Retinal pigment epithelial cell (primary cell): ENCODE data around the gene FSIP2.

Experiments
- DNase-seq: peaks from one replicate; pipeline ENCODE4 v3.0.0-alpha.2; 2010; ENCODE audit warnings: low read depth
- H3K4me3 ChIP-seq: 2 replicates; pipeline ENCODE4 v1.5.1; 2011; ENCODE audit warnings: mild to moderate bottlenecking, low read length, control low read depth, moderate library complexity
- TF ChIP-seq, protein P1 (sequence below): conservative IDR thresholded peaks from 2 replicates; pipeline ENCODE4 v1.5.1; 2011; ENCODE audit warnings: low read depth, low read length, control low read depth, inconsistent platforms

FSIP2 gene

DNA sequence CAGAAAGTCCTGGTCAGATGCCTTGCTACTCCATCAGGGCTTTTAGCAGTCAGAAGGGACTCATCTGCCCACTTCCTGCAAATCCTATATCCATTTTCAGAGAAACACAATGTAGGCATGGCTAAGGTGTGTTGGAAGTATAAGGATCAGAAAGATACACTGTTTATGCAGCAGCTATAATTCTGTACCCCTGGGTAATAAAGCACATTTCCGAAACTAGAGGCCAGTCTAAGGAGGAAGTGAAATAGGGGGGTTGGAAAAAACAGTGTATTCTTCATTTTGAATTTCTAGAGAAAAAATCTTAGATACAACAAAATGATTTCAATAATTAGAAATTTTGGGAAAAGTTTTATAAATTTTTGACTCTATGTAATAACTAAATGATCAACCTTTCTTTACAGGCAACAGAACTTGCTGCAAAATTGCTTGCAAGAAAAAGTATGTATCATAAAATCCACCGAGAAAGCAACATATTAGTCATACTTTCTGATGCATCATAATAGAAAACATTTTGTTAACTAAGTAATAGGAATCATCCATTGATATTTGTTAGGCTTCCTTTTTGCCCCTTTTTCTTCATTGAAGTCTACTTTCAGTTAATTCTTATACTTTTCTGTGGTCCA is 47.4 kb downstream of the FSIP2 start:
- DNase-seq, result no peak
- TF ChIP-seq, protein P1, sequence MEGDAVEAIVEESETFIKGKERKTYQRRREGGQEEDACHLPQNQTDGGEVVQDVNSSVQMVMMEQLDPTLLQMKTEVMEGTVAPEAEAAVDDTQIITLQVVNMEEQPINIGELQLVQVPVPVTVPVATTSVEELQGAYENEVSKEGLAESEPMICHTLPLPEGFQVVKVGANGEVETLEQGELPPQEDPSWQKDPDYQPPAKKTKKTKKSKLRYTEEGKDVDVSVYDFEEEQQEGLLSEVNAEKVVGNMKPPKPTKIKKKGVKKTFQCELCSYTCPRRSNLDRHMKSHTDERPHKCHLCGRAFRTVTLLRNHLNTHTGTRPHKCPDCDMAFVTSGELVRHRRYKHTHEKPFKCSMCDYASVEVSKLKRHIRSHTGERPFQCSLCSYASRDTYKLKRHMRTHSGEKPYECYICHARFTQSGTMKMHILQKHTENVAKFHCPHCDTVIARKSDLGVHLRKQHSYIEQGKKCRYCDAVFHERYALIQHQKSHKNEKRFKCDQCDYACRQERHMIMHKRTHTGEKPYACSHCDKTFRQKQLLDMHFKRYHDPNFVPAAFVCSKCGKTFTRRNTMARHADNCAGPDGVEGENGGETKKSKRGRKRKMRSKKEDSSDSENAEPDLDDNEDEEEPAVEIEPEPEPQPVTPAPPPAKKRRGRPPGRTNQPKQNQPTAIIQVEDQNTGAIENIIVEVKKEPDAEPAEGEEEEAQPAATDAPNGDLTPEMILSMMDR, result no peak
- H3K4me3 ChIP-seq, result no peak overlapping the region

DNA sequence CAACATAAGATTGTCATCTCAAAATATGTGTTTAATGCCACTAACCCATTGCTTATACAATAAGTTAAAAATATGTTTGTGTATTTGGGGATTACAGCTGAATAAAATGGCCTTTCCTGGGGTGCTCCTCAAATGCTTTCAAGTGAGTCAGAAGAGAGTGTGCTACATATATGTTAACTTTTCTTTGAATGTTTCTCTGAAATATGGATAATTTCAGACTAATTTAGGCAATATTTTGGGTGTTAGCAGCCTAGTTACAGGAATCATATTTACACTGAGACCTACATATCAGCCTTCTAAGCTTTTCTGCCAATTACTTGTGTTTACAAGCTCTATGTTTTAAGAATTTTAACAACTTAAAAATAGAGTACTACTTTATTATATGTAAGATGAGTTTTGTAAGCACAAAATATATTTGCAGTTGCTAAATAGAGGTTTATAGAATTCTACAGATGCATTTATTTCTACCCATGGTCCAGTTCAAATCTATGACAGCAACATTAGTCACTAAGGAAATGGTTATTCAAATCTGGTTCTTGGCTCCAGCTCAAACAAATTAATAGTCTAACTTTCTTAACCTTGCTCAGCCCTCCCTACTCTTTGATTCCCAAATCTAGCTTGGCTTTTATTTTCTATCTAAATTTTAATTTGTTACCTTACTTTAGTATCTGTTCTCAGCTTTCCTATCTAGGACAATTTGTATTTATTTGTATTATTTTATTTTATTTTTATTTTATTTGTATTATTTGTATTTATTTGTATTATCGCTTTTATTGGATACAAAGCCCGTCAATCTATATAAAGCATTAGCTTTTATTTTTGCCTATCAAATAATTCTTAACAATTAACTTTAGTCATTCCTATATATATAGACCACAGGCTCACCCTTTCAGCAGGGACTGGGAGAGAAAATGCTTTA is 48.9 kb downstream of the FSIP2 start:
- TF ChIP-seq, protein P1, result no peak
- H3K4me3 ChIP-seq, result no peak overlapping the region
- DNase-seq, result no peak

DNA sequence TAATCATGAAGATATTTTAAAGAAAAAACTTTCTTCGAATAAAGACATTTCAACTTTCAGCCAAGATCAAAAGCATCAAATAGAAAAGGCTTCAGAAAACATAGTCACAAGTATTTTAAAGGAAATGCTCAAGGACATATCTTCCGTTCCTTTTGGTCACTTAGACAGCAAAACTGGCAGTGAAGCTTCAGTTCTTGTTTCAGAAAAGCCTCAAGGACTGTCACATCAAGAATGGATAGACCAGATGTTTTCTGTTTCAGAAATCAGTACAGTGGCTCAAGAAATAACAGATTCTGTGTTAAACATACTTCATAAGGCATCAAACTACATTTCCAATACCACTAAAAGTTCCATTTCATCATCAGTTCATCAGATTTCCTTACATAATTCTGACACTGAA is 51.8 kb downstream of the FSIP2 start:
- H3K4me3 ChIP-seq, result no peak overlapping the region
- DNase-seq, result no peak
- TF ChIP-seq, protein P1, result no peak

DNA sequence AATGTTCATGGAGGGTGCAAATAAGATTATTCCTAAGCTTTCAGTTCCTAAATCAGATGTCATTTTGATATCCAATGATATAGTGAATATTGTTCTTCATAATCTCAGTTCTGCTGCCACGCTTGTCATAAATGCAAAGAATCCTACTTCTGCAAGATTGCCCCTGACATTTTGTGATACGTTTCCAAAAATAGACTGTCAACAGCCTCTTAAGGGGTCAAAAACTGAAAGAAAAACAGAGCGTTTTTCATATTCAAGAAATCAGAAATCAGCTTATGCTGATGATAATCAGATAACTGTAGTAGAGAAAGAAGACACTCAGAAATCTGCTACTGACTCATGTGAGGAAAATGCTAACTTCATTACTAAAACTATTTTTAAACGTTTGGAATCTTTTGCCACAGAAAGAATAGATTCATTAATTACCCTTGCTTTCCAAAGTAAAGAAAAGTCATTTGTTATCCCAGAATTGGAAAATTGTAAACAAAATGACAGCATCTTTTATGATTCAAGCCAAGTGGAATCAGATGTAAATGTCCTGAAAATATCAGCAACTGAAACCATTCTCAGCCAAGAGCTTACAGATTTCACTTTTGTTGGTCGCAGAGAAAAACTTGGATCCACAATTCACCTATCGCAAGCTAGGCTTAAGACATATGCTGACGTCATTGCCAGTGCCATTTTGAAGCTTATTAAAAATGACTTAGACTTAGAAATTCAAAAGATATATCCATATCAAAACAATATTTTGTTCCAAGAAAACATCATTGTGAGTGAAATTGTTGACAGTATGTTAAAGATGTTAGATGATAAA is 55.1 kb downstream of the FSIP2 start:
- no peak overlapping the region for H3K4me3 ChIP-seq
- DNase-seq, result no peak
- TF ChIP-seq, protein P1, result no peak

DNA sequence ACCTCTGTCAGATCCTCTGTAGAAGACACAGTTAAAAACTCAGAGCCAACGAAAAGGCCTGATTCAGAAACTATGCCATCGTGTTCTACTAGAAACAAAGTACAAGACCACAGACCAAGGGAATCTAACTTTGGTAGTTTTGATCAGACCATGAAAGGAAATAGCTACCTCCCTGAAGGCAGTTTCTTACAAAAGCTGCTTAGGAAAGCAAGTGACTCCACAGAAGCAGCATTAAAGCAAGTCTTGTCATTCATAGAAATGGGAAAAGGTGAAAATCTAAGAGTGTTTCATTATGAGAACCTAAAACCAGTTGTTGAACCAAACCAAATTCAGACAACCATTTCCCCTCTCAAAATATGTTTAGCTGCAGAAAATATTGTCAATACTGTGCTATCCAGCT is 58.2 kb downstream of the FSIP2 start:
- TF ChIP-seq, protein P1, result no peak
- H3K4me3 ChIP-seq, result no peak overlapping the region
- no peak for DNase-seq

DNA sequence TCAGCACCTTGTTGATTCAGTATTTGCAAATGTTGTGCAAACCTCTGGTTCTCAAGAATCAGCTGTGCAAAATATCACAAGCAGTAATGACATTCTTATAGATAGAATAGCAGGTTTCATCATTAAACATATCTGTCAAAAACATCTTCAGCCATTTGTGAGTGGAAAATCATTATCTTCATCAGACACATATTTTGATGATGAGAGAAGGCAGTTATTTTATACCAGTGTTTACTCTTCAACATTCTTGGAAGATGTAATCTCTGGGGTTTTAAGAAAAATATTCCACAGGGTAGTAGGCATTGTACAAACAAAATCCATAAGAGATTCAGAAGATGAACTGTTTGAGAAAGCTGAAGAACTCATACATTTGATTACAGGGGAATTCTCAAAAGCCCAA is 64.3 kb downstream of the FSIP2 start:
- TF ChIP-seq, protein P1, result no peak
- H3K4me3 ChIP-seq, result no peak overlapping the region
- DNase-seq, result no peak
